ENCODE data around the gene FKBP14. TPM values are rescaled to one million over a fixed set of nuclear protein-coding genes. Genes with fewer than 3 reads are reported as not detected.

FKBP14 gene
- polyA plus RNA-seq, 2 of the 4 experiments (the other 2 are of a cell fraction), result 10.6 to 22.8 TPM

DNA sequence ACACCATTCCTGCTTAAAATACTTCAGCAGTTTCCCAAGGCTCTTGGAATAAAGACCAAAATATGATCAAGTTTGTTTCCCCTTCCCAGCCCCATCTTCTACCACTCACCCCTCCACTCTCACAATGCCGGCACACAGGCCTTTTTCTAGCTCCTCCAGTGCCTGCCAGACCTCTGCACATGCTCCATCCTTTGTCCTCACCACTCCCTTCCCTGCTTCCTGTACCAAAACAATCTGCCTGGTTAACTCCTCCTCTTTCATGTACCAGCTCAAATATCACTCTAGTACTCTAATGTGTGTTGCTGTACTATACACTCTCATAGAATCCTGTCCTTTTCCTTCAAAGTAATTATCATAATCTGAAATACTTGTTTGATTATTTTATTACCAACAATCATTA lies 56.3 kb downstream of the FKBP14 start:
- FAIRE-seq (peak; percentile 18), ATAC-seq (no peak), DNase-seq (ENCODE audit: low read depth in 1 of 2, low spot score in 1 of 2) (no peak)
- Histone ChIP-seq H3K9me3 (no peaks in the 10 kb centered on the region), H3K27ac (no peak overlapping the region), H3K4me1 (no peaks in the 10 kb centered on the region), H3K4me3 (no peak overlapping the region), H3K4me2 (no peak overlapping the region)
- ChIA-PET CTCF (interaction anchor here (2.1 kb wide), 1 partner anchor 49 kb away, joined by 4 read pairs; no protein-coding TSS in a partner anchor), POLR2A (no interaction called here)
- TF ChIP-seq CBX2 (IDR thresholded peaks at IDR 0.05; ENCODE audit: borderline replicate concordance, low read depth) (no peak), NFE2L2 (conservative IDR thresholded peaks at IDR 0.05; ENCODE audit: low read length) (no peak), HOXB5 (CRISPR knock-in tag; IDR thresholded peaks at IDR 0.05) (no peak), EP300 (IDR thresholded peaks at IDR 0.05) (no peak), ZC3H11A (IDR thresholded peaks at IDR 0.05) (no peak), CHD2 (IDR thresholded peaks at IDR 0.05; ENCODE audit: low read length, partially characterized antibody) (no peak), RFX5 (IDR thresholded peaks at IDR 0.05) (no peak), HOXB13 (CRISPR knock-in tag; IDR thresholded peaks at IDR 0.05; ENCODE audit: low read depth) (no peak), ZNF302 (CRISPR knock-in tag; IDR thresholded peaks at IDR 0.05) (no peak), JUN (IDR thresholded peaks at IDR 0.05) (no peak), CEBPB (IDR thresholded peaks at IDR 0.05) (no peak), NPAS2 (CRISPR knock-in tag; IDR thresholded peaks at IDR 0.05; ENCODE audit: borderline replicate concordance) (no peak), MAZ (IDR thresholded peaks at IDR 0.05; ENCODE audit: borderline replicate concordance, low read depth, low read length) (no peak)
- TF ChIP-seq, protein P1, sequence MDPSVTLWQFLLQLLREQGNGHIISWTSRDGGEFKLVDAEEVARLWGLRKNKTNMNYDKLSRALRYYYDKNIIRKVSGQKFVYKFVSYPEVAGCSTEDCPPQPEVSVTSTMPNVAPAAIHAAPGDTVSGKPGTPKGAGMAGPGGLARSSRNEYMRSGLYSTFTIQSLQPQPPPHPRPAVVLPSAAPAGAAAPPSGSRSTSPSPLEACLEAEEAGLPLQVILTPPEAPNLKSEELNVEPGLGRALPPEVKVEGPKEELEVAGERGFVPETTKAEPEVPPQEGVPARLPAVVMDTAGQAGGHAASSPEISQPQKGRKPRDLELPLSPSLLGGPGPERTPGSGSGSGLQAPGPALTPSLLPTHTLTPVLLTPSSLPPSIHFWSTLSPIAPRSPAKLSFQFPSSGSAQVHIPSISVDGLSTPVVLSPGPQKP (IDR thresholded peaks at IDR 0.05; ENCODE audit: low read depth, low read length), result no peak
- TF ChIP-seq, protein P2, sequence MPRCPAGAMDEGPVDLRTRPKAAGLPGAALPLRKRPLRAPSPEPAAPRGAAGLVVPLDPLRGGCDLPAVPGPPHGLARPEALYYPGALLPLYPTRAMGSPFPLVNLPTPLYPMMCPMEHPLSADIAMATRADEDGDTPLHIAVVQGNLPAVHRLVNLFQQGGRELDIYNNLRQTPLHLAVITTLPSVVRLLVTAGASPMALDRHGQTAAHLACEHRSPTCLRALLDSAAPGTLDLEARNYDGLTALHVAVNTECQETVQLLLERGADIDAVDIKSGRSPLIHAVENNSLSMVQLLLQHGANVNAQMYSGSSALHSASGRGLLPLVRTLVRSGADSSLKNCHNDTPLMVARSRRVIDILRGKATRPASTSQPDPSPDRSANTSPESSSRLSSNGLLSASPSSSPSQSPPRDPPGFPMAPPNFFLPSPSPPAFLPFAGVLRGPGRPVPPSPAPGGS (IDR thresholded peaks at IDR 0.05), result no peak
- WGBS (ENCODE audit: missing lambda C conversion rate), result 81% methylated on average over 1 of the region's 1 CpG

DNA sequence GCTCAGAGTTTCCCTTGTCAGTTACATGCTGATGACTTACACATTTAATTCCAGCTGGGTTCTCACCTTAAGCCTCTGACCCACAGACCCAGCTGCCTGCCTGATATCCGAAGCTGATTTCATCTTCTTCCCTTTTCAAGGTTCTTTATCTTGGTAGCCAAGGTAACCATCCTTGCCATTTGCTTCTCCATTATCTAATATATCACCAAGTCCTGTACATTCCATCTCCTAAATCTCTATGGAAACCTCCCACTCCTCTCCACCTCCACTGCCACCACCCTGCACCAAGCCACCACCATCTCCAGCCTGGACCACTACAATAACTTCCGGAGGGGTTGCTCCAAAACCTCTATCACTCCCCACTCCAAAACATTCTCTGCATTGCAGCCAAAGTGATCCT lies 56.8 kb downstream of the FKBP14 start:
- no peak overlapping the region for H3K4me2 ChIP-seq
- TF ChIP-seq RARB (CRISPR knock-in tag; IDR thresholded peaks at IDR 0.05), result no peak
- no peak for TF ChIP-seq ZNF302 (CRISPR knock-in tag; IDR thresholded peaks at IDR 0.05)
- TF ChIP-seq RCOR1 (IDR thresholded peaks at IDR 0.05; ENCODE audit: low read depth, low read length), result no peak
- TF ChIP-seq, protein P3, sequence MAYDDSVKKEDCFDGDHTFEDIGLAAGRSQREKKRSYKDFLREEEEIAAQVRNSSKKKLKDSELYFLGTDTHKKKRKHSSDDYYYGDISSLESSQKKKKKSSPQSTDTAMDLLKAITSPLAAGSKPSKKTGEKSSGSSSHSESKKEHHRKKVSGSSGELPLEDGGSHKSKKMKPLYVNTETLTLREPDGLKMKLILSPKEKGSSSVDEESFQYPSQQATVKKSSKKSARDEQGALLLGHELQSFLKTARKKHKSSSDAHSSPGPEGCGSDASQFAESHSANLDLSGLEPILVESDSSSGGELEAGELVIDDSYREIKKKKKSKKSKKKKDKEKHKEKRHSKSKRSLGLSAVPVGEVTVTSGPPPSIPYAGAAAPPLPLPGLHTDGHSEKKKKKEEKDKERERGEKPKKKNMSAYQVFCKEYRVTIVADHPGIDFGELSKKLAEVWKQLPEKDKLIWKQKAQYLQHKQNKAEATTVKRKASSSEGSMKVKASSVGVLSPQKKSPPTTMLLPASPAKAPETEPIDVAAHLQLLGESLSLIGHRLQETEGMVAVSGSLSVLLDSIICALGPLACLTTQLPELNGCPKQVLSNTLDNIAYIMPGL (CRISPR knock-in tag; IDR thresholded peaks at IDR 0.05; ENCODE audit: borderline replicate concordance), result no peak
- no peak for TF ChIP-seq POLR2AphosphoS2 (conservative IDR thresholded peaks at IDR 0.05; ENCODE audit: low read length)
- no peak for TF ChIP-seq GATA3 (IDR thresholded peaks at IDR 0.05; ENCODE audit: borderline replicate concordance)
- TF ChIP-seq FOXS1 (CRISPR knock-in tag; IDR thresholded peaks at IDR 0.05), result no peak
- TF ChIP-seq, protein P1 (IDR thresholded peaks at IDR 0.05; ENCODE audit: low read depth, low read length), result no peak
- TF ChIP-seq, protein P4, sequence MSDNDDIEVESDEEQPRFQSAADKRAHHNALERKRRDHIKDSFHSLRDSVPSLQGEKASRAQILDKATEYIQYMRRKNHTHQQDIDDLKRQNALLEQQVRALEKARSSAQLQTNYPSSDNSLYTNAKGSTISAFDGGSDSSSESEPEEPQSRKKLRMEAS (IDR thresholded peaks at IDR 0.05), result no peak
- TF ChIP-seq, protein P2 (IDR thresholded peaks at IDR 0.05), result no peak
- TF ChIP-seq MAZ (IDR thresholded peaks at IDR 0.05; ENCODE audit: borderline replicate concordance, low read depth, low read length), result no peak
- TF ChIP-seq, protein P5, sequence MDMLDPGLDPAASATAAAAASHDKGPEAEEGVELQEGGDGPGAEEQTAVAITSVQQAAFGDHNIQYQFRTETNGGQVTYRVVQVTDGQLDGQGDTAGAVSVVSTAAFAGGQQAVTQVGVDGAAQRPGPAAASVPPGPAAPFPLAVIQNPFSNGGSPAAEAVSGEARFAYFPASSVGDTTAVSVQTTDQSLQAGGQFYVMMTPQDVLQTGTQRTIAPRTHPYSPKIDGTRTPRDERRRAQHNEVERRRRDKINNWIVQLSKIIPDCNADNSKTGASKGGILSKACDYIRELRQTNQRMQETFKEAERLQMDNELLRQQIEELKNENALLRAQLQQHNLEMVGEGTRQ (IDR thresholded peaks at IDR 0.05), result no peak
- TF ChIP-seq TP53 (CRISPR knock-in tag; IDR thresholded peaks at IDR 0.05), result no peak
- no peak for TF ChIP-seq JUNB (IDR thresholded peaks at IDR 0.05)
- CTCF ChIA-PET, result interaction anchor here (2.1 kb wide), 1 partner anchor 49 kb away, joined by 4 read pairs; no protein-coding TSS in a partner anchor
- no peak for ATAC-seq
- H3K27ac ChIP-seq, result no peak overlapping the region
- FAIRE-seq, result no peak
- no peak for DNase-seq (ENCODE audit: low read depth in 1 of 2, low spot score in 1 of 2)
- no peaks in the 10 kb centered on the region for H3K4me1 ChIP-seq
- 84% methylated on average over 2 of the region's 2 CpGs for WGBS (ENCODE audit: missing lambda C conversion rate)
- no peak overlapping the region for H3K4me3 ChIP-seq
- no peaks in the 10 kb centered on the region for H3K9me3 ChIP-seq
- POLR2A ChIA-PET, result no interaction called here

Data from A549 (cell line).